ENCODE measurements around the gene PLEKHA4.

Gene PLEKHA4

GRCh38 chr19:48868114-48868886 is at the start of gene PLEKHA4:
Gene PLEKHA4, minus strand, starts transcription at chr19:48868617. Its CDS starts 997 bp downstream, at chr19:48867620.
- no peak for TF ChIP-seq EP300 (IDR thresholded peaks at IDR 0.05; ENCODE audit: borderline replicate concordance)
- TF ChIP-seq EGR1 (IDR thresholded peaks at IDR 0.05): peak; percentile 97
- TF ChIP-seq ZBTB7A (IDR thresholded peaks at IDR 0.05; ENCODE audit: low read depth): 0 out of 2 replicates have a peak, but pooled peaks have one; percentile 22

- TF ChIP-seq YY1 (IDR thresholded peaks at IDR 0.05; ENCODE audit: low read depth): no peak
- TF ChIP-seq NFIC (IDR thresholded peaks at IDR 0.05): no peak
- TF ChIP-seq EGR1 (IDR thresholded peaks at IDR 0.05): no peak
- TF ChIP-seq RAD21 (IDR thresholded peaks at IDR 0.05; ENCODE audit: low read depth): no peak
- TF ChIP-seq REST (IDR thresholded peaks at IDR 0.05; ENCODE audit: low read depth): no peak
- TF ChIP-seq USF1 (IDR thresholded peaks at IDR 0.05): no peak
- TF ChIP-seq MAX (IDR thresholded peaks at IDR 0.05): no peak
- TF ChIP-seq TCF12 (IDR thresholded peaks at IDR 0.05; ENCODE audit: low read depth): no peak
- no peak for TF ChIP-seq CREB1 (IDR thresholded peaks at IDR 0.05; ENCODE audit: low read depth)
- no peak for TF ChIP-seq TAF1 (IDR thresholded peaks at IDR 0.05; ENCODE audit: low read depth)
- no peak for TF ChIP-seq TEAD4 (IDR thresholded peaks at IDR 0.05)
- no peak for TF ChIP-seq CEBPB (IDR thresholded peaks at IDR 0.05)
- no peak for TF ChIP-seq ZBTB7A (IDR thresholded peaks at IDR 0.05; ENCODE audit: low read depth)
- TF ChIP-seq EP300 (IDR thresholded peaks at IDR 0.05; ENCODE audit: borderline replicate concordance): no peak
These were observed 49.7 kb upstream of the PLEKHA4 start for GRCh38 chr19:48918071-48918470.

GRCh38 chr19:48915757-48916156 is 47.3 kb upstream of the PLEKHA4 start:
- TF ChIP-seq YY1 (IDR thresholded peaks at IDR 0.05; ENCODE audit: low read depth) (no peak), TAF1 (IDR thresholded peaks at IDR 0.05; ENCODE audit: low read depth) (no peak), EGR1 (IDR thresholded peaks at IDR 0.05) (no peak), TEAD4 (IDR thresholded peaks at IDR 0.05) (no peak), REST (IDR thresholded peaks at IDR 0.05; ENCODE audit: low read depth) (no peak), USF1 (IDR thresholded peaks at IDR 0.05) (no peak), ZBTB7A (IDR thresholded peaks at IDR 0.05; ENCODE audit: low read depth) (no peak), FOXM1 (IDR thresholded peaks at IDR 0.05; ENCODE audit: borderline replicate concordance, low read depth) (no peak), RAD21 (IDR thresholded peaks at IDR 0.05; ENCODE audit: low read depth) (no peak), TCF12 (IDR thresholded peaks at IDR 0.05; ENCODE audit: low read depth) (no peak), CREB1 (IDR thresholded peaks at IDR 0.05; ENCODE audit: low read depth) (no peak), NFIC (IDR thresholded peaks at IDR 0.05) (no peak), EP300 (IDR thresholded peaks at IDR 0.05; ENCODE audit: borderline replicate concordance) (no peak), CEBPB (IDR thresholded peaks at IDR 0.05) (no peak), MAX (IDR thresholded peaks at IDR 0.05) (no peak)

GRCh38 chr19:48914181-48914580 is 45.8 kb upstream of the PLEKHA4 start:
- TF ChIP-seq EP300 (IDR thresholded peaks at IDR 0.05; ENCODE audit: borderline replicate concordance): no peak

GRCh38 chr19:48913114-48913889 is 44.9 kb upstream of the PLEKHA4 start:
- no peak for TF ChIP-seq FOXM1 (IDR thresholded peaks at IDR 0.05; ENCODE audit: borderline replicate concordance, low read depth)

- no peak for TF ChIP-seq CEBPB (IDR thresholded peaks at IDR 0.05)
- TF ChIP-seq USF1 (IDR thresholded peaks at IDR 0.05): no peak
- TF ChIP-seq TCF12 (IDR thresholded peaks at IDR 0.05; ENCODE audit: low read depth): no peak
- no peak for TF ChIP-seq EGR1 (IDR thresholded peaks at IDR 0.05)
- TF ChIP-seq ZBTB7A (IDR thresholded peaks at IDR 0.05; ENCODE audit: low read depth): no peak
- TF ChIP-seq YY1 (IDR thresholded peaks at IDR 0.05; ENCODE audit: low read depth): no peak
- TF ChIP-seq MAX (IDR thresholded peaks at IDR 0.05): no peak
These were observed 42.4 kb upstream of the PLEKHA4 start for GRCh38 chr19:48910803-48911202.
